Caco-2 (cell line): ENCODE results near the gene CACNA1A. TPM values are rescaled to one million over a fixed set of nuclear protein-coding genes. Genes with fewer than 3 reads are reported as not detected.
"Not testable (repeated sequence)": the region's sequence is repeated elsewhere in the genome, so short reads cannot be mapped to it uniquely, and the experiment has no call there.

Experiments used
- BruUV-seq: library from RNA; stranded (reverse); fragments of 400-500 nt; replicated peaks from 2 replicates; lab custom pipeline; 2021; lab: Mats Ljungman, UMichigan
- CTCF ChIA-PET: fragments of 300-600 bp; sonication (Branson Sonifier 250); formaldehyde crosslinking; loops from one replicate; lab custom pipeline; 2022; ENCODE audit warnings: antibody characterized with exemption; lab: Charles Lee
- POLR2A ChIA-PET: fragments of 300-600 bp; sonication (Branson Sonifier 250); formaldehyde crosslinking; loops from one replicate; lab custom pipeline; 2022; ENCODE audit warnings: antibody characterized with exemption; lab: Charles Lee
- DNase-seq, 2 experiments: peaks; one replicate each; pipeline versions ENCODE4 v3.0.0 to v3.0.0-alpha.2; 2020 to 2022
- H3K27me3 ChIP-seq: replicated peaks from 2 replicates; pipeline ENCODE4 v1.6.0; 2011; ENCODE audit warnings: low read length; ENCODE audit not compliant: control insufficient read depth, insufficient read depth
- H3K36me3 ChIP-seq: 2 replicates; pipeline ENCODE4 v1.5.1; 2011; ENCODE audit warnings: low read length; ENCODE audit not compliant: control insufficient read depth, insufficient read depth
- H3K4me1 ChIP-seq: fragments of 250-450 bp; sonication (Bioruptor Pico); 2 replicates; pipeline ENCODE4 v1.5.1; 2020; ENCODE audit warnings: mild to moderate bottlenecking
- H3K4me3 ChIP-seq: 2 replicates; pipeline ENCODE4 v1.5.1; 2011; ENCODE audit warnings: low read depth, mild to moderate bottlenecking, control low read depth, low read length
- H3K9me3 ChIP-seq: fragments of 250-450 bp; sonication (Bioruptor Pico); 2 replicates; pipeline ENCODE4 v1.5.1; 2020; ENCODE audit warnings: mild to moderate bottlenecking, moderate library complexity
- H3K27ac Mint-ChIP-seq: one replicate; pipeline ENCODE4 v1.8.0; 2022; ENCODE audit warnings: mixed read lengths; ENCODE audit not compliant: unreplicated experiment
- H3K27me3 Mint-ChIP-seq: one replicate; pipeline ENCODE4 v1.8.0; 2022; ENCODE audit warnings: mixed read lengths; ENCODE audit not compliant: insufficient read depth, unreplicated experiment
- H3K36me3 Mint-ChIP-seq: one replicate; pipeline ENCODE4 v1.8.0; 2022; ENCODE audit warnings: mild to moderate bottlenecking, mixed read lengths; ENCODE audit not compliant: insufficient read depth, unreplicated experiment
- H3K4me1 Mint-ChIP-seq: one replicate; pipeline ENCODE4 v1.8.0; 2022; ENCODE audit warnings: low read depth, mixed read lengths; ENCODE audit not compliant: unreplicated experiment
- H3K4me3 Mint-ChIP-seq: one replicate; pipeline ENCODE4 v1.8.0; 2022; ENCODE audit warnings: mild to moderate bottlenecking, moderate library complexity, mixed read lengths; ENCODE audit not compliant: unreplicated experiment
- H3K9me3 Mint-ChIP-seq: one replicate; pipeline ENCODE4 v1.8.0; 2022; ENCODE audit warnings: mixed read lengths; ENCODE audit not compliant: unreplicated experiment
- intact Hi-C: fragments of 100-400 bp; cut with micrococcal nuclease; formaldehyde crosslinking; loops from one replicate; pipeline ENCODE4 v1.10.0; 2022; ENCODE audit not compliant: unreplicated experiment
- total RNA-seq: library from RNA; stranded (reverse); gene quantifications from 2 replicates; pipeline ENCODE4 v1.2.3, GENCODE V29; 2022
- TF ChIP-seq, protein P1 (sequence below), 2 experiments: fragments of 200-600 bp in 1 of 2; IDR thresholded peaks; 1 replicate in 1 of 2; 2 replicates in 1 of 2; pipeline versions ENCODE4 v1.5.1 to v1.8.0; 2011 to 2022; ENCODE audit warnings: antibody characterized with exemption in 1 of 2, control low read depth in 1 of 2, inconsistent platforms in 1 of 2, low read depth in 1 of 2, low read length in 1 of 2, mild to moderate bottlenecking in 1 of 2, moderate library complexity in 1 of 2; ENCODE audit not compliant: insufficient read depth in 1 of 2, severe bottlenecking in 1 of 2, unreplicated experiment in 1 of 2

Gene CACNA1A
- total RNA-seq, 1 experiment from 2014 or later, result not detected

- no peaks in the 10 kb centered on the region for H3K27me3 ChIP-seq
- no peaks in the 10 kb centered on the region for H3K9me3 Mint-ChIP-seq
- CTCF ChIA-PET, result no interaction called here
- intact Hi-C loops, result loop anchor here (10.0 kb wide), 2 partner anchors 62 to 232 kb away; no protein-coding TSS in a partner anchor
- no peaks in the 10 kb centered on the region for H3K36me3 ChIP-seq
- BruUV-seq, result no TSS peak
- TF ChIP-seq, protein P1, sequence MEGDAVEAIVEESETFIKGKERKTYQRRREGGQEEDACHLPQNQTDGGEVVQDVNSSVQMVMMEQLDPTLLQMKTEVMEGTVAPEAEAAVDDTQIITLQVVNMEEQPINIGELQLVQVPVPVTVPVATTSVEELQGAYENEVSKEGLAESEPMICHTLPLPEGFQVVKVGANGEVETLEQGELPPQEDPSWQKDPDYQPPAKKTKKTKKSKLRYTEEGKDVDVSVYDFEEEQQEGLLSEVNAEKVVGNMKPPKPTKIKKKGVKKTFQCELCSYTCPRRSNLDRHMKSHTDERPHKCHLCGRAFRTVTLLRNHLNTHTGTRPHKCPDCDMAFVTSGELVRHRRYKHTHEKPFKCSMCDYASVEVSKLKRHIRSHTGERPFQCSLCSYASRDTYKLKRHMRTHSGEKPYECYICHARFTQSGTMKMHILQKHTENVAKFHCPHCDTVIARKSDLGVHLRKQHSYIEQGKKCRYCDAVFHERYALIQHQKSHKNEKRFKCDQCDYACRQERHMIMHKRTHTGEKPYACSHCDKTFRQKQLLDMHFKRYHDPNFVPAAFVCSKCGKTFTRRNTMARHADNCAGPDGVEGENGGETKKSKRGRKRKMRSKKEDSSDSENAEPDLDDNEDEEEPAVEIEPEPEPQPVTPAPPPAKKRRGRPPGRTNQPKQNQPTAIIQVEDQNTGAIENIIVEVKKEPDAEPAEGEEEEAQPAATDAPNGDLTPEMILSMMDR (IDR thresholded peaks at IDR 0.05; ENCODE audit: insufficient read depth in 1 of 2, low read depth in 1 of 2, low read length in 1 of 2, severe bottlenecking in 1 of 2, unreplicated experiment in 1 of 2), result no peak
- no peak overlapping the region for H3K4me3 Mint-ChIP-seq
- no peaks in the 10 kb centered on the region for H3K4me1 ChIP-seq
- H3K27ac Mint-ChIP-seq, result no peak overlapping the region
- no peaks in the 10 kb centered on the region for H3K36me3 Mint-ChIP-seq
- DNase-seq, result no peak
- H3K4me1 Mint-ChIP-seq, result no peaks in the 10 kb centered on the region
- H3K4me3 ChIP-seq, result no peak overlapping the region
- H3K27me3 Mint-ChIP-seq, result peaks cover 13% of the 10 kb centered on the region
- POLR2A ChIA-PET, result no interaction called here
- no peaks in the 10 kb centered on the region for H3K9me3 ChIP-seq
Observed at GRCh38 chr19:13362668-13363067, 143.6 kb downstream of the CACNA1A start.

DNA sequence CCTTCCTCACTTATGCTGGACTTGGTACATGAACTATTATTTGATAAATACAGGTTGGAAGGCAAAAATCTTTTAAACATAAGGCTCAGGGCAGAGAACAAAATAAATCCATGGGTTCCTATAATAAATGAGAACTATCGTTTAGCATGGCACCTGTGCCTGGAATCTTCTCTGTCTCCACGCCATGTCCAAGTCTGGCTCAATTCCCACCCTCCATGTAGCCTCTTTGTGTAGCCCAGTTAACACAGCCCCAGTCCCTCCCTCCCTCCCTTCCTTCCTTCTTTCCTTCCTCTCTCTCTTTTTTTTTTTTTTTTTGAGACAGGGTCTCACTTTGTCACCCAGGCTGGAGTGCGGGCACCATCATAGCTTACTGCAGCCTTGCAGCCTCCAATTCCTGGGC, 144.6 kb downstream of the CACNA1A start:
- H3K9me3 Mint-ChIP-seq, H3K9me3 ChIP-seq, H3K27ac Mint-ChIP-seq, BruUV-seq, H3K36me3 Mint-ChIP-seq, H3K4me1 ChIP-seq, H3K4me3 Mint-ChIP-seq, DNase-seq, H3K27me3 ChIP-seq, CTCF ChIA-PET, H3K4me3 ChIP-seq, H3K36me3 ChIP-seq, POLR2A ChIA-PET, H3K4me1 Mint-ChIP-seq: not testable (repeated sequence)
- peaks cover 15% of the 10 kb centered on the region for H3K27me3 Mint-ChIP-seq
- intact Hi-C loops, result loop anchor here (10.0 kb wide), 2 partner anchors 63 to 233 kb away; no protein-coding TSS in a partner anchor

DNA sequence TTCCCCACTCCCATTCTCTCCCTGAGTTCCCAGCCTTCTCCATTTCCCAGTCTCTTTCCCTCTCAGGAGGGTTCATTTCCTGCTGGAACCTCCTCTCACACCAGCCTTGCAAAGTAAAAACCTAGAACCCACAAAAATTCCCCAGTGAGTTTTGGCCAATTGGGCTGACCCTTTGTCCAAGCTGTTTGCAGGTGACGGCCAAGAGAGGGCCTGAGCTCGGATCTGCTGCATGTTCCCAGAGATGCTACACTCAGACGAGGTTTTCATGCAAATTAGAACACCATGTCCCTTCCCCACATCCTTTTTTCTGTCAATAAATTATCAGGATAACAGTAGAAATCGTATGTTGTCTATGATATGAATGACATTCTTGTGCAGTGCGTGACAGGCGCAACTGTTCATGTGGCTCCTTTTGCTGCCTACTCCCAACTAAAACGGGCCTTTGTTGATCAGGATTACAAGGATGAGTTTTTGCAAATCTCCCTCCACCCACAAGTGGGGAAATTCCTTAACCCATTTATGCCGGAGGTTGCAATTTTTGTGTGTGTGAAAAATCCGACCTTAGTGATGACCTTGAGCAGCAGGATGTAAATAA, 149.5 kb downstream of the CACNA1A start:
- ChIA-PET POLR2A (no interaction called here), CTCF (no interaction called here)
- intact Hi-C loops, result no loop called here
- H3K27me3 ChIP-seq, result no peaks in the 10 kb centered on the region
- Mint-ChIP-seq H3K27me3 (peaks cover 24% of the 10 kb centered on the region), H3K36me3 (no peaks in the 10 kb centered on the region), H3K4me1 (no peaks in the 10 kb centered on the region), H3K4me3 (no peak overlapping the region), H3K27ac (no peak overlapping the region), H3K9me3 (no peaks in the 10 kb centered on the region)
- H3K36me3 ChIP-seq, result no peaks in the 10 kb centered on the region
- no peak overlapping the region for H3K4me3 ChIP-seq
- H3K9me3 ChIP-seq, result no peaks in the 10 kb centered on the region
- DNase-seq, result no peak
- TF ChIP-seq, protein P1 (IDR thresholded peaks at IDR 0.05; ENCODE audit: insufficient read depth in 1 of 2, low read depth in 1 of 2, low read length in 1 of 2, severe bottlenecking in 1 of 2, unreplicated experiment in 1 of 2), result no peak
- no peaks in the 10 kb centered on the region for H3K4me1 ChIP-seq
- no TSS peak for BruUV-seq
